GM21447 (cell line): ENCODE measurements around the gene SPAG6.
"Not testable (repeated sequence)": the region's sequence is repeated elsewhere in the genome, so short reads cannot be mapped to it uniquely, and the experiment has no call there.

Experiments
- ATAC-seq: cut with Tn5 transposase; IDR thresholded peaks from one replicate; pipeline ENCODE4 v1.9.1; 2021; ENCODE audit not compliant: unreplicated experiment

The SPAG6 gene

DNA sequence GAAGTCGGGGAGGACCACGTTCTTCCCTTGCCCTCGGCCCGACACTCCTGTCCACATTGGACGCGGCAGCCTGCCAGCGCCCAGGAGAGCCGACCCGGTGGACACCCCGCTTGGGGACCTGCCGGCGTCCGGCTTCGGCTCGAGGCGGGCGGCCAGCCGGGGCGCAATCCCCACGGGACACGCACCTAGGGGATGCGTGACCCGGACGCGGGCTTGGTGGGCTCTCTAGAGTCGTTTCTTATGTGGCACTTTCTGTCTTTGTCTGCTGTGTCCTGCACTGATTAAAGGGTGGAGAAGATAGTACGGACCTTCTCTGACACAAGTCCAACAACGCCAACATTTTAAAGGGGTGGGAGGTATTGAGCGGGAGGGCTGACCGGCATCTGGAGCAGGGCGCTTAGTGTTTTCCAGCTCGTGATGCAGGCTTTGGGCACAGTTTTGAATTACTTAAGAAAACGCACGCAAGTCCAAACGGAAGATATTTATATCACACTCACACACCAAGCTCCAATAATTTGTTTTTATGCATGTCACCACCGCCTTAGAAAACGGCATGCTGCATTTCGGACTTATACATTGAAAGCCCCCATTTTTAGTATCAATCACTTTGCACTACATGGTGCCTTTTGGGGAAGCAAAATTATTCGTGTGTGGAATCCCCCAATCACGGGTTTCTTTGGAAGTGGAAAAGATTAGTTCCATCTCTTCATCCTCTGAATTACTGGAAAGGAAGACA is 3.9 kb upstream of the SPAG6 start:
- ATAC-seq, result peak; percentile 18

DNA sequence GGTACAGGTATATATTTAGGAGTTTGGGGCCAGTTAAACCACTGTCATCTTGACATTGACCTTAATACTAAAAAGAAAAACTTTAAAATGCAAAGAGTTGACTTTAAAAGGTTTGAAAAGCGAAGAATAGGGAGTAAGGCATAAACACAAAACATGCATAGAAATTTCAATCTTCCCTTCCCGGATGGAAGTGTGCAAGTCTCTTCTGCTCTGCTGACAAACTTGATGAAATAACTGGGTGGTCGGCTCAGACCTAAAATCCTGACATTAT is 3.4 kb upstream of the SPAG6 start:
- ATAC-seq, result no peak

DNA sequence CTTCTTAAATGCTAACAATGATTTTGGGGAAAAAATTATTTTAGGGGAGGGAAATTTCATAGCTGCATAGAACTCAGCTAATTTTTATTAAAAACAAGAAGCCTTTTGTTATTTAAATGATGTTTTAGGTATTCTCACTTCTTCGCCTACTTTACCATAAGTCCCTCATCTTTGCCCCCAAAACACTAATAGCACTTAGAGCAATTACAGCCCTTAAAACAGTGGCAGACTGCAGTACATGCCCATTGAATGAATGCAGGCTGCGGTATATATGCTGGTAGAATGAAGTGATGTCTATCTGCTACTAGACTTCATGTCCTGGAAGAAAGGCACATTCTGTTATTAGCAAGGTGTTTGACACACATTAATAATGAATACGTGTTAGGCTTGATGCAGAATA is 2.9 kb upstream of the SPAG6 start:
- ATAC-seq, result no peak

DNA sequence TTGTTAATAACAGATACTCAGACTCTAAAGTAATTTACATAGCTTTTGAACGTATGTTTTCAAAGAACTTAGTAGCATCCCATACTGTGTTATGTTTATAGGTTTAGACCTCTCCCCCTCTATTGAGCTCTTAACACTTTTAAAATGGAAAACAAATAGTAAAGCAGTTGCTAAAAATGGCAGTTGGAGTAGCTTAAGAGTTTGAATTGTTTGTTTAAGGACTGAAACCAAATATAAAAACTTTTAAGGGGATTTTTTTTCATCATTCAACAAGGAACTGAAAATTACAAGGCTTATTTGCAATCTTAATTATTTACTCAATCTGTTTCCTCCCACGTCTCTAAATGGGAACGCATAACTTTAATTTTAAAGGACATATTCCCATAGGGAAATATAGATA is 1.6 kb upstream of the SPAG6 start:
- ATAC-seq, result no peak

DNA sequence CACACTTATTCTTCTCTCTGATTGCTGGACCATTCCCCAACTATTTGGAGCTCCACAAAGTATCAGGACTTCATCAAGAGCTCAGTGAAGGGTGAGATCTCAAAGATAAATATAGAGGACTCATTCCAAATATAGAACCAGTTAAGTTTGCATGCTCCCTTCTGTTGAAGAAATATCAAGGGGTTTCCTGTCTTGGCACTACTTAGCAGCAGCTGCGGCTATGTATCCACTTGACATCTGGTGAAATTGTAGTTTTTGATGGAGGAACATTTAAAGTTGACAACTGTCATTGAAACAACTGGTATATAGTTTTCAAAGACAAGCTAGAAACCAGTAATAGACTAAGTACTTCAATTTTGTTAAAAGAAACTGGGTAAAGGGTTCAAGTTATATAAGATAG is 1.0 kb upstream of the SPAG6 start:
- ATAC-seq, result no peak

DNA sequence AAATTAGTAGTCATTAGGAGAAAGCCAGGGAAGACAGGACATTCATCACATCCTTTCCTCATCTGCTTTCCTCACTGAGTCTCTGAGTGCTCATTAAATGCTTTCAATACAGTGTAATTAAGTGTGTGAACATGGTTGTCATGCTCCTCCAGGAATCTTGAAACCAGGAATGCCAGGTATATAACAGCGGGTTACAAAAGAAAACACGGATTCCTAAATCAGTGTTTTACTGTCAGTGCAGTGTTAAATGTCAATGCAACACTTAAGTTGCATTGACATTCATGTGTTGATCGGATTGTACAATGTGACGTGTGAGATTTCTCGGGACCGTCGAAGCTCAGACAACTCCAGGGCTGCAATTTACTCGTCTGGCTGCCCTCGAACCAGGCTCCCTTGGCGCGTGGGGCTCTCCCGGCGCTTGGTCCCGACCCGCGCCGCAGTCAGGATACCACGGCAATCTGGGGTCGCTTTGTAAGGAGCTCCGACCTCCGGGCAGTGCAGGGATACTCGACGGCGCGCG is 455 bp upstream of the SPAG6 start:
- ATAC-seq, result no peak

DNA sequence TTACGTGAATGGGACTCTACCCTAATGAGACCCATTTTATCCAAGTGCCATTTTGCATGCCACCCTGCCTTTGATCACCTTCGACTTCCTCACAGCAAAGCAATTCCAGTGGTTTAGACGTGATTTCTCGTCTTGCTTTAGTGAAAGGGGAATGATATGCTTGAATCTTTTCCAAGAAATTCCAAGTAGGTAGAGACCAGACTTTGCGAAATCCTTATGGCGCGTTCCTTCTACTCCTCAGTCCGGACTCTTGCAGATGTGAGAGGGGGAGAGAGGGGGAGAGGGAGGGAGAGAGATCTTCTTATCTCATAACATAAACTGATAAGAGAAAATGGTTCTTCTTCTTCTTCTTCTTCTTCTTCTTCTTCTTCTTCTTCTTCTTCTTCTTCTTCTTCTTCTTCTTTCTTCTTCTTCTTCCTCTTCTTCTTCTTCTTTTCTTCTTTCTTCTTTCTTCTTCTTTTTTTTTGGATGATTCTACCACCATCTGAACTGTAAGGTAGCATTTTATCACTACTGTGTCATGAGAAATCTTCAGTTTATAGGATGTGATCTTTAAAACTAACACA is 883 bp downstream of the SPAG6 start:
- no peak for ATAC-seq

DNA sequence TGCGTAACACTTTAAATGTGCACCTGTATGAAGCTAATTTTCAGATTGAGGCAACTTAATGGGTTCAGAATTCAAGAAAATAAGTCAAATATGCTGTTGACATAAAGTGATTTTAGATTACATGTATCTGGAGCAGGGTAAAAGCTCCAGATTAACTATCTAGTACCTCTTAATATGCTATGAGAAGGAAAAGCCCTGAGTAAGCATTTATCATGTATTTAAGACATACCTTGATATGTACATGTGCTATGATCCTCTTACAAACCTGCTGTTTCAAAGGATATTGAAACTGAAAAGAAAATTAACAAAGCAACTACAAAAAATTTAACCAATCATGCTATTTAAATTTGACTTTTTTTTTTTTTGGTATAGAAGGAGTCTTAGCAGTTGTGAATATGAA is 4.5 kb downstream of the SPAG6 start:
- ATAC-seq, result no peak

DNA sequence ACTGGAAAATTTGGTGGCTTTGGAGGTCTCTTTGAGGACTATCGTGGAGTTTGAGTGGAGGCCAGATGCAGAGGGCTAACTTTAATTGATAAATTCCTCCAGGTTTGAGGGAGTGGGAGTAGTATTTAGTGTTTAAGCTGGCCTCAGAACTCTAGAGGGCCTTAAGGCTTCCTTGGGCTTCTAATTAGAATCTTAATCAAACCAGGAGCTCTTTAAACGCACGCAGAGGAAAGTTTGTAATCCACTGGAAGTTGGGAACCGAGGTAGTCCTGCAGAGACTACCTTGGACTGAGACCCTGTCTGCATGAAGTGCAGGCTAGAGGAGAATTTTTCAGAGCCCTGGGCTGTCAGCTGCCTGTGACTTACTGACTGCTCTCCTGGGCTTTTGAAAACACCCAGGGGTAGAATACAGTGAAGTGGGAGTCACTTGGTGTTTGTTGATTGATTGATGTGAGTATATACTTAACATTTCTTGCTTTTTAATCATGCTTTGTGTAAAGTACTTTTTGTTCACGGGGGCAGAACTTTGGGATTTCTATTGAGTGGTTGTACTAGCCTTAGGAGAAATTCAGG is 5.9 kb downstream of the SPAG6 start:
- ATAC-seq, result no peak

DNA sequence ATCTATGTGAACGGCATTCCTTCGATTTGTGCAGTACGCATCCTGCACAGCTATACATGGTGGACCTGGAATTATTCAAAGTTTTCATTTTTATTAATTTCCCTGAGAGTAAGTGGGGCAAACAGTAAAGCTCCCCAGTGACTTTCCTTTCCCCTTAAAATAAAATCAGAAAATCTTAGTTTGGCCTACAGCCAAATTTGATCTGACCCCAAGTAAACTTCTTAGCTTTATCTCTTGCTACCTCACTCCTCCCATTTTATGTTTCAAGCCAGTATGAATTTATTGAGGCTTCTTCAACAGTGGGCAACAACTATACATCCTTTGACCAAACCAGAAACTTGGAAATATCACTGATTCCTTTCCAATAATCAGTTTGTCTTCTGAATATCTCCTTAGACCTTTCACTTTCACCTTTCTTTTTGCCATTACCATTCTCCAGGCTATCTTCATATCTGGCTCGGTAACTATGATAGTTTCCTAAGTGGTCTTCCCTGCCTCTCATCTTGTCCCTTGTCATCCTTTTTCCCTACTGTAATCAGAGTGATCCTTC is 11.1 kb downstream of the SPAG6 start:
- no peak for ATAC-seq

DNA sequence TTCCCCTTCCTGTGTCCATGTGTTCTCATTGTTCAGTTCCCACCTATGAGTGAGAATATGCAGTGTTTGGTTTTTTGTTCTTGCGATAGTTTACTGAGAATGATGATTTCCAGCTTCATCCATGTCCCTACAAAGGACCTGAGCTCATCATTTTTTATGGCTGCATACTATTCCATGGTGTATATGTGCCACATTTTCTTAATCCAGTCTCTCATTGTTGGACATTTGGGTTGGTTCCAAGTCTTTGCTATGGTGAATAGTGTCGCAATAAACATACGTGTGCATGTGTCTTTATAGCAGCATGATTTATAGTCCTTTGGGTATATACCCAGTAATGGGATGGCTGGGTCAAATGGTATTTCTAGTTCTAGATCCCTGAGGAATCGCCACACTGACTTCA is 12.5 kb downstream of the SPAG6 start:
- not testable (repeated sequence) for ATAC-seq

DNA sequence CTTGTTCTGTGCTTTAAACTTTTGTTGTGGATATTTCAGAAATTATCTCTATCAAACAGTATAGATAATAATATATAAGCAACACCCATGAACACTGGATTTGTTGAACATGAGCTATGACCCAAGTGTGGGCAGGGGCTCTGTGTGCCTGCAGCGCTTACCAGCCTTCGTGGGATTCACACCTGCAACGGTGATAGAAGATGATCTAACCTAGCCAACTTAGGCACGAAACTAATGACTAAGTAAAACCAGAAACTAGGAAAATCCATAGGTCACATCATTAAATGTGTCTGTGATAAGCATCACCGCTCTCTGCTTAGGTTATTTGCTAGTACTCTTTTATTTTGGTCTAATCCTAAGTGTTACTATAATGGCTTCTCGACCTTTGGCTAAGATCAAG is 18.0 kb downstream of the SPAG6 start:
- no peak for ATAC-seq

DNA sequence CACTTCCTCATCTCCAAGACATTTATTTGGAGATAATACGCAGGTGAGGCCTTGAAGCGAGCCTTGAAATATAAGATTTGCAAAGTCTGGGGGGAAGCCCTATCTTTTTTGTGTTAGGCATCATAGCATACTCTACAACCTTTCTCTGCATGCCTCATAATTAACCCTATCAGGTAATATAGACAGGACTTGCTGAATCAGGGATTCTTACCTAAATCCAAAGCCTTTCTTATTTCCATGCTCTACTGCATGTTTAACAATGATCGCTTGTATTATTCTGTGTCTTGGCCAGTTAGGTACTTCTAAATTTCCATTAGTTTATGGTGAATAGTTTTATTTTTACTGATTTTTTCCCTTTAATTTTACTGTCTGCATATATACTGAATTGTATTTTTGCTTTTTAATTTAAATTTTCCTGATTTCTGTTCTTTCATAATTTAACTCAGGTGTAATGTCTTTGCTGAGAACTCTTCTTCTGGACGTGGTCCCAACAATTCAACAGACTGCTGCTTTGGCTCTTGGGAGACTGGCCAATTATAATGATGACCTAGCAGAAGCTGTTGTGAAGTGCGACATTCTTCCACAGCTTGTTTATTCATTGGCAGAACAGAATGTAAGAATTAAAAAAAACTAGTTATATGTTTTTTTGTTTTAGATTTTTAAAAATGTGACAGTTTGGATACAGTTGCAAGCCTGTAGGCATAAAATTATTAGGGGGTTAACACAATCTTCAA is 19.3 kb downstream of the SPAG6 start:
- no peak for ATAC-seq

DNA sequence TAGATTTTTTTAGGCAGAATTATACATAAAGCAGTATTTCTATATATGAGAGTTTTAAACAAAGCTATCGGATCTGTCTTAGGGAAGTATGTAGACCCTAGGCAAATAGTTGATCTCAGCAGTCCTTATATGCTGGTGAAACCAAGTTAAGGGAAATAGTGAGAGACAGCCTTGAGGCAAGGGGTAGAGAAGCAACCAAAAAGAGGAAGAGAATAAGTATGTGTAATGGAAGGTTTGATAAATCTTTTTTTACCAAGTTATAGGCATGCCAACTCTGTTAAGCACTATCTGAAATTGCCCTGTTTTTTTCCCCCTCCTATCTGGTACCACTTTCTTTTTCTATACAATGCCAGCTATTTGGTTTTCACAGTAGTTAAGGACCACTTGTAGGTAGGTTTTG is 19.9 kb downstream of the SPAG6 start:
- ATAC-seq, result no peak

DNA sequence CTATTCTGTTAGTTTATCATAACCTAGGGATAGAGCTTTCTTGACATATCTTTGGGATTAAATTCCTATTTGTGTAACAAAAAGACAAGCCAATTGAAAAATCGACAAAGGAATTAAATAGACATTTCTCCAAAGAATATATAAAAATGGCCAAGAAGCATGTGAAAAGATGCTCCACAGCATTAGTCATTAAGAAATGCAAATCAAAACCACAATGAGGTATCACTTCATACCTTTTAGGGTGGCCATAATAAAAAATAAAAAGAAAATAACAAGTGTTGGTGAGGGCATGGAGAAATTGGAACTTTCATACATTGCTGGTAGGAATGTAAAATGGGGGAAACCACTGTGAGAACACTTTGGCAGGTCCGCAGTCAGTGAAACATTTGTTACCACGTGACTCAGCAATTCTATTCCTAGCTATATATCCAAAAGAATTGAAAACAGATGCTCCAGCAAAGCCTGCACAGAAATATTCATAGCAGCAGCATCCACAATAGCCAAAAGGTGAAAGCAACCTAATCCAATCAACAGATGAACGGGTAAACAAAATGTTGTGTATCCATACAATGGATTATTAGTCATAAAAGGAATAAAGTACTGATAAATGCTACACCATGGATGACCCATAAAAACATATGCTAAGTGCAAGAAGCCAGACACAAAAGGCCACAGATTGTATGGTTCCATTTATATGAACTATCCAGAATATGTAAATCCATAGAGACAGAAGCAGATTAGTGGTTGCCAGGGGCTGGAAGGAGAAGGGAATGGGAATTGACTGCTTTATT is 20.5 kb downstream of the SPAG6 start:
- ATAC-seq, result no peak

DNA sequence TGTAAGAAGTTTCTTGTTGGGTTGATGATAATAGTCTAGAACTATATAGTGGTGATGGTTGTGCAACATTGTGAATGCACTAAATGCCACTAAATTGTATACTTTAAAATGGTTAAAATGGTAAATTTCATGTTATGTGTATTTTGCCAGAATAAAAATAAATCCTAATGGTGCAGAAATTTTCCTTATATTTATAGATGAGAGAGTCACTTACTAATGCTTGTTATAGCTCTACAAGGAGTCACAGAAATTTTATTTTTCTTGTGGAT is 21.1 kb downstream of the SPAG6 start:
- ATAC-seq, result no peak

DNA sequence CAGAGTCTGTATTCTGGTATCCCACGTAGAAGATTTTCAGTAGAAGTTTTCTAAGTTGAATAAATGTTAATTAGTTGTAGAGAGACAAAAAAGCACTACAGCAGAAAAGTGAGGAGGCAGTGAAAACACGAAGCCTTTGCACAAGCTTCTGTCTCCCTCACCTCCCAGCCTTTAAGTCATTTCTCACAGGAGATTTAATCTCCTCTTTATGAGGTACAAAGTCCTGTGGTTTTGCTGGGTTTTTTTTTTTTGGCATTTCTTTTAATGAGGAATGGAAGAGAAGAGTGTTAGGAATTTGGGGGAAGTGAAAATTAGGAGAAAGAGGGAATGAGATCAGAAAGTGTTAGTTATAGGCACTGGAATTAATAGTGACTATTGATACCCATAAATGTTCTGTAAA is 21.5 kb downstream of the SPAG6 start:
- no peak for ATAC-seq

DNA sequence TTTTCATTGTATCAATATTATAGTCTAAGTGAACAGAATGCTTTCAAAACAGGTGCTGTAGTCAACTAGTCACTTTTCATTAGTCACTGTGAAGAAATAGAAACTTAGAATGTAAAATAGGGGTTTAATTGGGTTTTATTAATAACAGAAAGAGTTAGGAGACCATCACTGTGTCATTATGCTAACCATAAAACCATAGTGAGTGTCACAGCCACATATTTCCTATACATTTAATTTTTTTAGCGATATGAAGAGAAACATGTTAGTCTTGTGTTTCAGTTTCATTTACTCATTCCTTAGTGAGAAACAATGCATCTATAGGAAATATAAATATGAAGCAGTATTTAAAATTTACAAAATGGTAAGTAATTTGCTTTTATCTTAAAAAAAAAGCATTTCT is 22.2 kb downstream of the SPAG6 start:
- no peak for ATAC-seq

DNA sequence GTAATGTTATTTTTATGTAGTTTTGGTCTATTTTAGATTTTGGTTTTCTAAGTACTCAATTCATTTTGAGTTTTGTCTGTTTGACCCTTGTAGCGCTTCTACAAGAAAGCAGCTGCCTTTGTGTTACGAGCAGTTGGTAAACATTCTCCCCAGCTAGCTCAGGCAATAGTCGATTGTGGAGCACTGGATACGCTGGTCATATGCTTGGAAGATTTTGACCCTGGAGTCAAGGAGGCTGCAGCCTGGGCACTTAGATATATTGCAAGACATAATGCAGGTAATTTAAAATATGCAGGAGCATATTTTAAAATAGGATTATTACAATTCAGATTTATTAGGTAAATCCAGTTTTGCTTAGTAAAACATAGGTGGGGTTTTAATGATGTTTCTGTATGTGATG is 23.1 kb downstream of the SPAG6 start:
- ATAC-seq, result no peak

DNA sequence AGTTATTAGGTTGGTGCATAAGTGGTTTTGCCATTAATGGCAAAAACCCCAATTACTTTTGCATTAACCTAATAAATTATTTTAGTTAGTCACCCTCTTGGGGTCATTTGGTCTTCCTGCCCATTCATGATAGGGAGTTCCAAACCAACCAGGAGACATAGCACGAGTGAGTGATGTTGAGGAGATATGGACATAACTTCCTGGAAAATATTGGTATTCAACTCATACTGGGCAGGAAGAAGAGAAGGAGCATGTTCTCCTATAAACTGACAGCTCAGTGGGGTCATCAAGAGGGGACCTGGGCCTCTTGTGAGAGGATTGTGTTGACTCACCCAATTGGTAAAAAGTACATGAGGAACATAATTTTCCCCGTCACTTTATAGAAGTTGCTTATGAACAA is 23.7 kb downstream of the SPAG6 start:
- no peak for ATAC-seq

DNA sequence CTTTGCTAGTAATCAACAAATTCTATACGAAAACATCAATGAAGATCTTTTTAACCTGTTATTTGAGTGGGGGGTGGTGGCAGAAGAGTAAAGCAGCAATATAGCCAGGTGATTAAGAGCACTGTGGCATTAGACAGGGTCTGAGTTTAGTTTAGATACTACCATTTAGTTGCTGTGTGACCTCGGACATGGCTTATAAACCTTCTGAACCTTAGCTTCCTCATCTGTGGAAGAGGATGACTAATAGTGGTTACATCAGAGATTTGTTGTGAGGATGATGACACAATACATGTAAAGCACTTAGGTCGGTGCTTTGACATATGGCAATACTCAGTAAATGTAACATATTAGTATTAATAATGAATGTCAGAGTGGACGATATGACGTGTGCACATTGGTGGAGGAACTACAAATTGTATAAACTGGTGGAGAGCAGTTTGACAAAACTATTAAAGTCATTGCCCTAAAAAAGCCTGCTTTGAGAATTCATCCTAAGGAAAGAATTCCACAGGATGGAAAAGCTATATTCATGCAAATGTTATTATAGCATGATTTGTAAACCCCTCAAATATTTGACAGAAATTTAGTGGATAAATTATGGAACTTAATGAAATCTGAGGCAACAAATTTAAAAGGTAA is 24.3 kb downstream of the SPAG6 start:
- ATAC-seq, result peak; percentile 44
